Stimulated activated CD4-positive, alpha-beta T cell treated with anti-CD3 and anti-CD28 coated beads, Interleukin-1b, Interleukin-23, amount 100 ng/mL, for 1 hour (primary cell): ENCODE measurements around the gene RCAN2.
"Not testable (repeated sequence)": the region's sequence is repeated elsewhere in the genome, so short reads cannot be mapped to it uniquely, and the experiment has no call there.

ENCODE experiments used
- DNase-seq, 2 donors: peaks; one replicate each; pipeline ENCODE4 v3.0.0-alpha.2; 2020; ENCODE audit warnings: low read depth in 2 of 2

The RCAN2 gene

DNA sequence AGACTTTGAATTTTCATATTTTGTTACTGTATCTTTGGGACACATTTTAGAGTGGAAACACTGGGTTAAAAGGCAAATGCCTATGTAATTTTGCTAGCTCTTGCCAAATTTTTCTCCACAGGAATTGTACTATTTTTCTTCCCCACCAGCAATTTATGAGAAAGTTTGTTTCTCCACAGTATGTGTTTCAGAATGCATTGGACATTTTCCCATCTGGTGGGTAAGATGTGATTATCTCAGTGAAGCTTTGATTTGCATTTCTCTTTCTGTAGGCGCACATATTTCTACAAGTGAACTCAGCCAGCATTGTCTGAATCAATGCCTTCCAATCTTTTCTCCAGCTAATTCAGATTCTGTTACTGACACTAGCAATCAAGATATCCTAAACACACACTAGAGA lies 157.8 kb downstream of the RCAN2 start:
- DNase-seq, result no peak

DNA sequence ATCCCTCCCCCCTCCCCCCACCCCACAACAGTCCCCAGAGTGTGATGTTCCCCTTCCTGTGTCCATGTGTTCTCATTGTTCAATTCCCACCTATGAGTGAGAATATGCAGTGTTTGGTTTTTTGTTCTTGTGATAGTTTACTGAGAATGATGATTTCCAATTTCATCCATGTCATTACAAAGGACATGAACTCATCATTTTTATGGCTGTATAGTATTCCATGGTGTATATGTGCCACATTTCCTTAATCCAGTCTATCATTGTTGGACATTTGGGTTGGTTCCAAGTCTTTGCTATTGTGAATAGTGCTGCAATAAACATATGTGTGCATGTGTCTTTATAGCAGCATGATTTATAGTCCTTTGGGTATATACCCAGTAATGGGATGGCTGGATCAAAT lies 158.8 kb downstream of the RCAN2 start:
- not testable (repeated sequence) for DNase-seq

DNA sequence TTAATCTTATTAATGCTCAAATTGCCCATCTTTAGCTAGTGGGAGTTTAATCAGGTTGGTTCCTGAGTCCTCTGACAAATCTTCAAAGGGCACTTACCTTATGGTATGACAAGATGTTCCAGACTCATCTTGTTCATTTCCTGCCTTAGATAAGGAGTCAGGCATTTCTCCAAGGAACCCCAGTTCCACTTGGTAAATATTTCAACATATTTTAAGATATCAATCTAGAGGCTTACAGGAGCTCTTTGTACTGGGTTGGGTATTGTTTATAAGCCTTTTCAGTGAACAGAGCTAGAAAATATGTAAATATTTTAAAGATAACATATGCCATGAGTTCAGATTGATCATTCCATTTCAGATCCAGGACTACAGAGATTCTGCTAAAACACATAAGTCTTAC lies 159.8 kb downstream of the RCAN2 start:
- no peak for DNase-seq

GRCh38 chr6:46329568-46329967 lies 161.7 kb downstream of the RCAN2 start:
- DNase-seq, result no peak

GRCh38 chr6:46327779-46328178 lies 163.5 kb downstream of the RCAN2 start:
- DNase-seq, result no peak

GRCh38 chr6:46325561-46326530 lies 165.4 kb downstream of the RCAN2 start:
- DNase-seq, result no peak

- no peak for DNase-seq
Measured at GRCh38 chr6:46324706-46325105, 166.5 kb downstream of the RCAN2 start.

GRCh38 chr6:46323966-46324622 lies 167.2 kb downstream of the RCAN2 start:
- no peak for DNase-seq

- DNase-seq, result no peak
Measured at GRCh38 chr6:46323312-46323965, 167.8 kb downstream of the RCAN2 start.

GRCh38 chr6:46320505-46320904 lies 170.7 kb downstream of the RCAN2 start:
- no peak for DNase-seq

- DNase-seq, result no peak
Measured at GRCh38 chr6:46315589-46315988, 175.7 kb downstream of the RCAN2 start.

- no peak for DNase-seq
Measured at GRCh38 chr6:46312654-46313053, 178.6 kb downstream of the RCAN2 start.

- no peak for DNase-seq
Measured at GRCh38 chr6:46310196-46310595, 181.1 kb downstream of the RCAN2 start.

- no peak for DNase-seq
Measured at GRCh38 chr6:46306431-46306830, 184.8 kb downstream of the RCAN2 start.

DNA sequence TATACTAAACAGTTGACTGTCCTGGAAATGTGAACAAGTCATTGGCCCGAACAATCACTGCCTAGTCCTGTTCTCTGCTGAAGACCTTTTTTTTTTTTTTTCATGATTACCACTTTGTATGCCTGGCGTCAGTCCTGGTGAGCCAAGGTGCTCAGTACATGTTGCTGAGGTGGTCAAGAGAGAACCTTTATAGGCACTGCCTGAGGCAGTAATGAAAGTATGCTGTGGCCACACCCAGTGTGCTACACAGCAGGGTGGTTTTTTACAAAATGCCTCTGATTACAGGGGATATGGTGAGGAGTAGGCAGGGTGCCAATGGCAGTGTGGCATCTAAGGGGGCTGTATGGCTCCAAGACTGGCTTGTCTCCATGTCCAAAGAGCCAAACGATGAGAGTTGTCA lies 185.4 kb downstream of the RCAN2 start:
- no peak for DNase-seq

- no peak for DNase-seq
Measured at GRCh38 chr6:46305236-46305635, 186.0 kb downstream of the RCAN2 start.

DNA sequence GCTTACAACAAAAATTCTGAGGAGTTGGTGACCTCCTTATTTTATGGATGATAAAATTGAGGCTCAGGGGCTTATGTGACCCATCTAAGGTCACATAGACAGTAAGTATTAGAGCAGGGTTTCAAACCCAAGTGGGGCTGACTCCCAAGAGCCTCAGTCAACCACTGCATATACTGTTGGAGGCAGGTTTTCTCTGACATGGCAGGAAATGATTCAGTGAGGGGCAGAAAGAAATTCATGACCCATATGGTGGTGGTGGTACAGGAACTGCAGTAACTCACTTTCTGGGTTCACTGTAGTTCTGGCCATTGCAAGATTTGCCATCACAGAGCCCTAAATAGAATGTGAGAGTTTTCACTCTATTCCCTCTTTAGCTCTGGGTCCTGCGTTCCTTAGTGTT lies 188.4 kb downstream of the RCAN2 start:
- DNase-seq, result no peak

- DNase-seq, result no peak
Measured at GRCh38 chr6:46302176-46302575, 189.1 kb downstream of the RCAN2 start.

DNA sequence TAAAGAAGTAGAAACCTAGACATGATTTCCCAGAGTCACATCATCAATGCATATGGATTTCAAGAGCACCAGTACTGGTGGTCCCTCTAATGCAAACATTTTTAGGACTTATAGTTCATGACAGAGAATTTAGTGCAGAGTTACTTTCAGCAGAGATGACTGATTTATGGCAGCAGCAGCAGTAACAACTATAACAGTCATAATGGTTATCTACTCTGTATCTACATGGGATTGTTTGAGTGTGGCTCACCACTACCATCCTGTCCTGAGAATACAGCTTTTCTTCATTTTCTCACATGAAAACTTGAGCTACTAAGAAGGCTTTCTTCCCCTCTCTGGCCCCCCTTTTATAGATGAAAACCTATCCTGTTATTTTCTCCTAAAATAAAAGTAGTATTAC lies 192.0 kb downstream of the RCAN2 start:
- DNase-seq, result no peak

DNA sequence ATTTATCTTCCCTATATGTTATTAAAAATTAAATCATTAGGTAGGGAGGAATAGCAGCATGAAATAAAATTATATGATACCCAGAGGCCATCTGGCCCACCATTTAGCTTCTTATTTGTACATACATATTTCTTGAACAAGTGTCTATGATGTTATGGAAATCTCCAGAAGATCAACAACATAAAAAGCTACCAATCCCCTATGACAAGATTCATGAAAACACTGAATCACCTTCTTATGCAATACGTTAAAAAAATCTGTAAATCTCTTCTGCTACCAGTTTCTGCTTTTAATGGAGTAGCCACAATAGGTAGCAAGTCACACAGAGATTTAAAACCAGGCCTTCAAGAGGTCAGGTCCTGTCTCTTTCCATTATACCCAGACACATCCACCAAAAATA lies 194.7 kb downstream of the RCAN2 start:
- no peak for DNase-seq

DNA sequence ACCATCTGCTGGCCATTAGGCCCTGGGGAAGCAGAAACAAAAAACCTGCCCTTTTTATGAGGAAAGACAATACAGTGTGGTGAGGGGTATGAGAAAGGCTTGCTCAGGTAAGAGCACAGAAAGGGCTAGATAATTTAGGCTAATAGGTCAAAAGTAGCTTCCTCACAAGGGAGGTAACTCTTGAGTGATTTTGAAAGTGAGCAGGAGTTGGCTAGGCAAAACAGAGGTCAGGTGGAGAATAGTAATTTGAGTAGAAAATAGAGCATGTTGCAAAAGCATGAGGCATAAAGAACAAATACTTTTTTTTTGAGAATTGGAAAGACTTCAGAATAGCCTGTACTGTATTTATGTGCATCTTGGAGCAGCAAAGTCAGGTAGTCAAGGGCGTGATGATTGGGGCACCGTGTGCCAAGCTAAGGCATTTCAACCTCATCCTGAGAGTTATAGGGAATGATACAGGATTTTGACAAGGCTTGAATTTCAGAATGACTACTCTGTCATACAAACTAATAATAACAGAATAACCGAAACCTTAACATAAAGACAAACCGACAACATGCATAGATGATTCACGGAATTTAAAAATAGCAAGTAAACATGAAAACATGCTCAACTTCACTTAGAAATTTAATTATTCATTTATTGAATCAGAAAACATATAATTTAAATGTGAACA lies 197.5 kb downstream of the RCAN2 start:
- DNase-seq, result no peak

GRCh38 chr6:46291880-46292279 lies 199.4 kb downstream of the RCAN2 start:
- no peak for DNase-seq
